Retinal pigment epithelial cell (primary cell): Measurements from ENCODE around the gene BCL7B.
"Not testable (repeated sequence)": the region's sequence is repeated elsewhere in the genome, so short reads cannot be mapped to it uniquely, and the experiment has no call there.

Experiments
- DNase-seq: peaks from one replicate; pipeline ENCODE4 v3.0.0-alpha.2; 2010; ENCODE audit warnings: low read depth
- H3K4me3 ChIP-seq: 2 replicates; pipeline ENCODE4 v1.5.1; 2011; ENCODE audit warnings: mild to moderate bottlenecking, low read length, control low read depth, moderate library complexity
- TF ChIP-seq, protein P1 (sequence below): conservative IDR thresholded peaks from 2 replicates; pipeline ENCODE4 v1.5.1; 2011; ENCODE audit warnings: low read depth, low read length, control low read depth, inconsistent platforms

BCL7B gene

DNA sequence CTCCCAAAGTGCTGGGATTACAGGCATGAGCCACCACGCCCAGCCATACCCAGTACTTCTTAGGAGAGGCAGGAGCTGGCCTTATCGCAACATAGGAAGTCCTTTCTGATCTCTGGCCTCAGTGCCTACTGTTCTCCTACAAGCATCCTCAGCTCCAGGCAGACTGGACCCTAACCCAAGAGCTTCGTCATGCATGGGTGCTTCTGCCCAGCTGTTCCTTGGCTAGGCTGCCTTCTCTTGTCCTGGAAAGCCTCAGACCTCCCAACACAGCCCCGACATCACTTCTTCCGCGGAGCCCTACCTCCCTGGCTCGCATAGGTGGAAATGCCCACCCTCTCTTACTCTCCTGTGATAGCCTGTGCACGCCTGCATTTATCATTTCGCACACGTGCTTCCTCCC is 15.8 kb downstream of the BCL7B start:
- TF ChIP-seq, protein P1, sequence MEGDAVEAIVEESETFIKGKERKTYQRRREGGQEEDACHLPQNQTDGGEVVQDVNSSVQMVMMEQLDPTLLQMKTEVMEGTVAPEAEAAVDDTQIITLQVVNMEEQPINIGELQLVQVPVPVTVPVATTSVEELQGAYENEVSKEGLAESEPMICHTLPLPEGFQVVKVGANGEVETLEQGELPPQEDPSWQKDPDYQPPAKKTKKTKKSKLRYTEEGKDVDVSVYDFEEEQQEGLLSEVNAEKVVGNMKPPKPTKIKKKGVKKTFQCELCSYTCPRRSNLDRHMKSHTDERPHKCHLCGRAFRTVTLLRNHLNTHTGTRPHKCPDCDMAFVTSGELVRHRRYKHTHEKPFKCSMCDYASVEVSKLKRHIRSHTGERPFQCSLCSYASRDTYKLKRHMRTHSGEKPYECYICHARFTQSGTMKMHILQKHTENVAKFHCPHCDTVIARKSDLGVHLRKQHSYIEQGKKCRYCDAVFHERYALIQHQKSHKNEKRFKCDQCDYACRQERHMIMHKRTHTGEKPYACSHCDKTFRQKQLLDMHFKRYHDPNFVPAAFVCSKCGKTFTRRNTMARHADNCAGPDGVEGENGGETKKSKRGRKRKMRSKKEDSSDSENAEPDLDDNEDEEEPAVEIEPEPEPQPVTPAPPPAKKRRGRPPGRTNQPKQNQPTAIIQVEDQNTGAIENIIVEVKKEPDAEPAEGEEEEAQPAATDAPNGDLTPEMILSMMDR: no peak
- no peak for DNase-seq
- H3K4me3 ChIP-seq: no peak overlapping the region

DNA sequence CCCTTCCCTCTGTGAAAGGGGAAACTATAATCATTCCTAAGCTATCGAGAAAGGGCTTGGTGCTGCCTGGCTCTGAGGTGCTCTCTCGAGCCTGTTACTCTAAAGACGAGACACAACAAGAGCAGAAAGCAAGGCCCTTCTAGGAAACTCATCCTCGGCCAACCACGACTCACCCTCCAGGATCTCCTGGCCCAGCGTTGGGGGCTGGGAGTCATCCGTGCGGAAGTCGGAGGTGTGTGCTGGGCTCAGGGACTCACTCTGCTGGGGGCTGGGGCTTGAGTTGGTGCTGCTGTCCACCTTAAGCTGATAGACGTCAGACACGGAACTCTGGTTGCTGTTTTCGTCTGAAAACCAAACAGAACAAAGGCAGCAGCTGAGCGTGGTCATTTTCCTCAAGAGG is 17.8 kb downstream of the BCL7B start:
- DNase-seq: no peak
- no peak overlapping the region for H3K4me3 ChIP-seq
- TF ChIP-seq, protein P1: no peak

DNA sequence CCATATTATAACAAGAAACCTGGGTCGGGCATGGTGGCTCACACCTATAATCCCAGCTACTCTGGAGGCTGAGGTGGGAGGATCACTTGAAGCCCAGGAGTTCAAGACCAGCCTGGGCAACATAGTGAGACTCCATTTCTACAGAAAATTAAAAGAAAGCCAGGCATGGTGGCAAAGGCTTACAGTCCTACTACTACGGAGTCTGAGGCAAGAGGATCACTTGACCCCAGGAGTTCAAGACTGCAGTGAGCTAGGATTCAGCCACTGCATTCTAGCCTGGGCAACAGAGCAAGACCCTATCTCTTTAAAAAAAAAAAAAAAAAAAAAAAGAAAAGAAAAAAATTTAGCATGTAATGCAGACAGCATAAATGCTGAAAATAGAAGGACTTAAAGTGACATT is 19.0 kb downstream of the BCL7B start:
- not testable (repeated sequence) for DNase-seq

DNA sequence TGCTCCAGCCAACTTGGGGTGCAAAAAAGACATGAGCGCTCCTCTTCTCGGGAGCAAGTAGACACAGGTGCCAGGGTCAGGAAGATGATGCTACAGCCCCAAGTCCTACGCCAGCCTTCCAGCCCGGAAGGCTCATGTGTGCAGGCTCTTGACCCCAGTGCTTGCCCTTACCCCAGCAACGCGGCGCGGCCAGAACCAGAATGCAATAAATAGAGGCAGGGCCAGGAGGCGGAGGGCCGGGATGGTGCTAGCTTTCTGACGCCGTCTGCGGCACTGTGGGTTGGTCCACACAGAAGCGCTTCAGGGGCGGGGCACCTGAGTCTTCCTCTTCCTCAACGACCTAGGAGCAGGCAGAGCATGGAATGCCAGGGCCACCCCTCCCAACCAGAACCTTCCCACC is 20.4 kb downstream of the BCL7B start:
- no peak overlapping the region for H3K4me3 ChIP-seq
- DNase-seq: no peak
- TF ChIP-seq, protein P1: no peak

More for the DNA sequence above, 19.0 kb downstream of the BCL7B start:
- not testable (repeated sequence) for H3K4me3 ChIP-seq

DNA sequence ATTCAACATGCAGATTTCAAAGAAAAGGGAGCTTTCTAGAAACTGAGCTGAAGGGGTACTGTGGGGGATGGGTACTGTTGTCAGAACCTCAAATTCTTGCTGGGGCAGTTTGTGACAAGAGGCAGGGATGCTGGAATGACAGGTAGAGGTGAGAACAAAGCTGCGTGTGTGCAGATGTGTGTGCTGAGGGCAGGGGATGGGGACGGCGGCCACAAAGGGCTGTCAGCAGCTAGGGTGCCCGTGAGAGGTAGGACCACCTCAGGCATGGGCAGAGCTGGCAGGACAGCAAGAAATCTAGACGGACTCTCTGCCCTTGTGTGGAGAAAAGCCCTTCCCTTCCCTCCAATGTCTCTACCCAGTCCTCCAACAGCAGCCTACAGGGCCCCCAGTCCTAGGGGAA is 21.0 kb downstream of the BCL7B start:
- DNase-seq: no peak
- TF ChIP-seq, protein P1: no peak
- H3K4me3 ChIP-seq: no peak overlapping the region

DNA sequence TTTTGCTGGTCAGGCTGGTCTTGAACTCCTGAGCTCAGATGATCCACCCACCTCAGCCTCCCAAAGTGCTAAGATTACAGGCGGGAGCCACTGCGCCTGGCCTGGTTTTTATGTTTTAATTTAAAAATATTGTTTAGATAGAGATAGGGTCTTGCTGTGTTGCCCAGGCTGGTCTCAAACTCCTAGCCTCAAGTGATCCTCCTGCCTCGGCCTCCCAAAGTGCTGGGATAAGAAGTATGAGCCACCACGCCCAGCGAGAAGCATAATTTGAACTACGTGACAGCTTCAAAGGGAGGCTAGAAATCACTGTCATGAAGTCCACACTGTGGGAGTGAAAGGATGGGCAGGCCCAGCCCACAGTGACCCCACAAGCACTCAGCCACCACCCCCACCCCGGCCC is 21.6 kb downstream of the BCL7B start:
- DNase-seq, H3K4me3 ChIP-seq: not testable (repeated sequence)

DNA sequence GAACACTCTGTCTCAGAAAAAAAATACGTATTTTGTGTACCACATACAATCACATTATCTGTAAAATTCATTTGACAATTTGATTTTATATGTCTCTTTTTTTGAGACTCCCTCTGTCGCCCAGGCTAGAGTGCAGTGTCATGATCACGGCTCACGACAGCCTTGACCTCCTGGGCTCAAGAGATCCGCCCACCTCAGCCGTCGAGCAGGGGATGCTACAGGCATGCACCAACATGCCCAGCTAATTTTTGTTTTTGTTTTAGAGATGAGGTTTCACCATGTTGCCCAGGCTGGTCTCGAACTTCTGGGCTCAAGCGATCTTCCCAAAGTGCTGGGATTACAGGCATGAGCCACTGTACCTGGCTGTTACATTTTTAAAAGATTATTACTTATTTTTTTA is 23.7 kb downstream of the BCL7B start:
- TF ChIP-seq, protein P1: no peak
- no peak for DNase-seq
- H3K4me3 ChIP-seq: no peak overlapping the region

DNA sequence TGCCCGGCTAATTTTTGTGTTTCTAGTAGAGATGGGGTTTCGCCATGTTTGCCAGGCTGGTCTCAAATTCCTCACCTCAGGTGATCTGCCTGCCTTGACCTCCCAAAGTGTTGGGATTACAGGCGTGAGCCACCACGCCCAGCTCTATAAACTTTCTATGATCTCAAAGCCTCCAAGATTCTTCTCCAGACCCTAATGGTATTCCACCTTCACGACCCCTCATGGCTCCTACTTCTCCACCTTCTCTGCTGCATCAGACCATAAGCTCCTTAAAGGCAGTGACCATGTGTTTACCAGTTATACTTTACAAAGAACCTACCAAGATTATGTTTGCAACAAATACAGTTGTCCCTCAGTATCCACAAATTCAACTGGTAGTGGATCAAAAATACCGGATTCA is 25.3 kb downstream of the BCL7B start:
- H3K4me3 ChIP-seq: no peak overlapping the region
- TF ChIP-seq, protein P1: no peak
- no peak for DNase-seq
